GM06990 (cell line): Measurements from ENCODE around the gene ZIC4.

Experiments used
- DNase-seq: peaks from one replicate; pipeline ENCODE4 v3.0.0-alpha.2; 2011; ENCODE audit not compliant: insufficient read length; ENCODE audit errors: extremely low read depth
- H3K27me3 ChIP-seq: replicated peaks from 2 replicates; pipeline ENCODE4 v1.6.0; 2011; ENCODE audit warnings: low read length; ENCODE audit not compliant: control insufficient read depth, insufficient read depth
- H3K36me3 ChIP-seq: 2 replicates; pipeline ENCODE4 v1.5.1; 2011; ENCODE audit warnings: low read length; ENCODE audit not compliant: control insufficient read depth, insufficient read depth
- H3K4me3 ChIP-seq: replicated peaks from 2 replicates; pipeline ENCODE4 v1.5.1; 2011; ENCODE audit warnings: low read depth, mild to moderate bottlenecking, control low read depth, low read length
- TF ChIP-seq, protein P1 (sequence below): IDR thresholded peaks from 2 replicates; pipeline ENCODE4 v1.5.1; 2011; ENCODE audit warnings: low read length, control low read depth, mild to moderate bottlenecking, inconsistent platforms; ENCODE audit not compliant: insufficient read depth, poor library complexity, severe bottlenecking

Gene ZIC4

DNA sequence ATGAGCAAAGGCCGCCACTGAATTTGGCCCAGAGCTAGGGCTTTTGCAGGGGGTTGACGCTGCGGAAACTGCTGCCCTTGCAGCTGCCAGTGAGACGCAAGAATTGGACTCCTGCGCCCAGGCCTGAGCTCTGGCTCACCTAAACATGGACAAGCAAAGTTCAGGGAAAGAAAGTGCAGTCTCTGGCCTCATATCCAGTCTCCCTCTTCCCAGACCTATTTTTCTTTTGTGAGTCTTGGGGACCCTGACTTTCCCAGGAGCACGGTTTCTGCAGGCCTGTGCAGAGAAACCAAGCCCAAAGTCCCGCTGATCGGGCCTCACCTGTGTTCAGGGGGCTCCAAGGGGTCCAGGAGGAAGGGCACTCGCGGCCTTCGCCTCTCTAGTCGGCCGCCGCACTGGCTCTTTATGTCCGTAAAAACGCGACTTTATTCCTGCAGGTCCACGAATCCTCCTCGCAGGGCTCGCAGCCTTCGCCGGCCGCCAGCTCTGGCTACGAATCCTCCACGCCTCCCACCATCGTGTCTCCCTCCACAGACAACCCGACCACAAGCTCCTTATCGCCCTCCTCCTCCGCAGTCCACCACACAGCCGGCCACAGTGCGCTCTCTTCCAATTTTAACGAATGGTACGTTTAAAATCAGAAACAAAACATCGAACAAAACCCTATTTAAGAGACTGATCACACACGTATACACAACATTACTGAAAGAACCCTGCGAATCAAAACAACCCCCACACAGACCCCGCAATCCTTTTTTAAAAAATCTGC lies 6.8 kb upstream of the ZIC4 start:
- H3K27me3 ChIP-seq = no peaks in the 10 kb centered on the region; the same call in 1 of the 2 replicates
- TF ChIP-seq, protein P1, sequence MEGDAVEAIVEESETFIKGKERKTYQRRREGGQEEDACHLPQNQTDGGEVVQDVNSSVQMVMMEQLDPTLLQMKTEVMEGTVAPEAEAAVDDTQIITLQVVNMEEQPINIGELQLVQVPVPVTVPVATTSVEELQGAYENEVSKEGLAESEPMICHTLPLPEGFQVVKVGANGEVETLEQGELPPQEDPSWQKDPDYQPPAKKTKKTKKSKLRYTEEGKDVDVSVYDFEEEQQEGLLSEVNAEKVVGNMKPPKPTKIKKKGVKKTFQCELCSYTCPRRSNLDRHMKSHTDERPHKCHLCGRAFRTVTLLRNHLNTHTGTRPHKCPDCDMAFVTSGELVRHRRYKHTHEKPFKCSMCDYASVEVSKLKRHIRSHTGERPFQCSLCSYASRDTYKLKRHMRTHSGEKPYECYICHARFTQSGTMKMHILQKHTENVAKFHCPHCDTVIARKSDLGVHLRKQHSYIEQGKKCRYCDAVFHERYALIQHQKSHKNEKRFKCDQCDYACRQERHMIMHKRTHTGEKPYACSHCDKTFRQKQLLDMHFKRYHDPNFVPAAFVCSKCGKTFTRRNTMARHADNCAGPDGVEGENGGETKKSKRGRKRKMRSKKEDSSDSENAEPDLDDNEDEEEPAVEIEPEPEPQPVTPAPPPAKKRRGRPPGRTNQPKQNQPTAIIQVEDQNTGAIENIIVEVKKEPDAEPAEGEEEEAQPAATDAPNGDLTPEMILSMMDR = no peak
- DNase-seq = no peak
- no peaks in the 10 kb centered on the region for H3K36me3 ChIP-seq
- H3K4me3 ChIP-seq = no peak overlapping the region

DNA sequence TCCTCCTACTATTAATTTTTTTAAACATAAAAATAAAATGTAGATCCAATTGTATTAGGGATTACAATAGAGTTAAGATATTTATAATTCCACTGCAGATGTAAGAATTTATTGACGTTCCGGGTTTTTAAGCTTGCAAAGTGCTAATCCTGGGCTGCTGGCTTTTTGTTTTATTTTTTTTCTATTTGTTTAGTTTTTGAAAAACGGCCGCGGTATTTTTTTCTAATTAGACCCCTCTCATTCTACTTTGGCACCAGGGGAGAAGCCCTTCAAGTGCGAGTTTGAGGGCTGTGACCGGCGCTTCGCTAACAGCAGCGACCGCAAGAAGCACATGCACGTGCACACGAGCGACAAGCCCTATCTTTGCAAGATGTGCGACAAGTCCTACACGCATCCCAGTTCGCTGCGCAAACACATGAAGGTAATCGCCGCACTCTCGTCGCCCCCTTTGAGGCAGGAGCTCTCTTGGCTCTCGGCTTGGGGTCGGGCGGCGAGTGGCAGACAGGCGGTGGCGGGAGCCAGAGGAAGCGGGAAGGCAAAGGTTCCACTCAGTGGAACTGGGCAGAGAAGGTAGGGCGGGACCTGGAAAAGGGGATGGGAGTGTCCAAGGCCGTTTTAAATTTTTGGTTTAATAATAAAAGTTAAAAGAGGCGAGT lies 6.0 kb upstream of the ZIC4 start:
- TF ChIP-seq, protein P1 = no peak
- no peak overlapping the region for H3K4me3 ChIP-seq
- no peaks in the 10 kb centered on the region; the same call in 1 of the 2 replicates for H3K27me3 ChIP-seq
- DNase-seq = no peak
- no peaks in the 10 kb centered on the region for H3K36me3 ChIP-seq

DNA sequence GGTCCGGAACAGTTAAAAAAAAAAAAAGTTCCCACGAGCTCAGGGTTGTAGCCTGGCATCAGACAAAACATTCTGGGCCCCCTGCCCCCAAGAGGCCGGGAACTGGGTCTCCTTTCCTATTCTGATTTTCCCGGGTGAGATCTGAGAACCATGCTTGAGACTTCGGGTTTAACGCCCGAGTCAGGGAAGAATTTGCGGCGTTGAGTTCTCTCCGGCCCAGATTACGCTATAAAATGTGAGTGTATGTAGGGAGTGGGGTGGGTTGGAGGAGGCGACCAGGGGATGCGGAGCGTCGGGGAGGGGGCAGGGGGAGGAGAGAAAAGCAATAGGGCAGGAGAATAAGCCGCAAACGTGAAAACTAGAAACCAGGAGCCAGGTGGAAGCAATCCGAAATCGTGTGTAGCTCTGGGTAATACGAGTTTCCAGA lies 5.5 kb upstream of the ZIC4 start:
- Histone ChIP-seq H3K27me3 (no peaks in the 10 kb centered on the region; the same call in 1 of the 2 replicates), H3K4me3 (no peak overlapping the region), H3K36me3 (no peaks in the 10 kb centered on the region)
- DNase-seq = no peak
- TF ChIP-seq, protein P1 = no peak

DNA sequence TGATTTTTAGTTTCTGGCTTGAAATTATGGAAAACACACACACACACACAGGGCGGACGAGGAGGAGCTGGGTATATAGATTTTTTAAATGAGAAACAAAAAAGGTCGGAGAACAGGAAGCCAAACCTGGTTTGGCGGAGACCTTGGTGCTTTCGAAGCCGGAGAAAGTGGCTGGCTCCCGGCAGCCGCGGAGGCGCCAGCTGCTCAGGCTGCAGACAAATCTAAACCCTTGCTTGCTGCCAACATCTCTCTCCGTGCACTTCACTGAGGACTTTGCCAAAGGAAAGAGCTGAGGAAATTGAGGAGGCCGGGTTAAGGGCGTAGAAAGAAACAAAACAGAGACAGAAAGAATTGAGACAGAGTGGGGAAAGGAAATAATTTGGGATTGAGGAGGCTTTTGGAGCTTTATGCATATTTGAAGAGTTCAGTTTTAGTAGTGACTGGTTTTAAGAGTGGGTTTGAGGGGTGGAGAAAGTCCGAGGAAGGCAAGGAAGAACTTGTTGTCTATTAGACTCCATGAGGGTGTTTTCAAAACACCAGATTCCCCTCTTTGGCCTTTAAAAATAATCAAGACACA lies 5.0 kb upstream of the ZIC4 start:
- Histone ChIP-seq H3K4me3 (no peak overlapping the region), H3K27me3 (no peaks in the 10 kb centered on the region; the same call in 1 of the 2 replicates), H3K36me3 (no peaks in the 10 kb centered on the region)
- no peak for DNase-seq
- TF ChIP-seq, protein P1 = no peak

DNA sequence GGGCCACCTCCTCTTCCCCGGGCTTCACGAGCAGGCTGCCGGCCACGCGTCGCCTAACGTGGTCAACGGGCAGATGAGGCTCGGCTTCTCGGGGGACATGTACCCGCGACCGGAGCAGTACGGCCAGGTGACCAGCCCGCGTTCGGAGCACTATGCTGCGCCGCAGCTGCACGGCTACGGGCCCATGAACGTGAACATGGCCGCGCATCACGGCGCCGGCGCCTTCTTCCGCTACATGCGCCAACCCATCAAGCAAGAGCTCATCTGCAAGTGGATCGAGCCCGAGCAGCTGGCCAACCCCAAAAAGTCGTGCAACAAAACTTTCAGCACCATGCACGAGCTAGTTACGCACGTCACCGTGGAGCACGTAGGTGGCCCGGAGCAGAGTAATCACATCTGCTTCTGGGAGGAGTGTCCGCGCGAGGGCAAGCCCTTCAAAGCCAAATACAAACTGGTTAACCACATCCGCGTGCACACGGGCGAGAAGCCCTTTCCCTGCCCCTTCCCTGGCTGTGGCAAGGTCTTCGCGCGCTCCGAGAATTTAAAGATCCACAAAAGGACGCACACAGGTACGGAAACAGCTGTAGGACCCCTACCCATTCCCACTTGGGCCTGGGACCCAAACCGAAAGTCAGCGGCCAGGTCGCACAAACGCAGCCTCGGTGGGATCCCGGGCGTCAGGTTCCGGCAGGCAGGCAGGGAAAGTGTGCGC lies 4.3 kb upstream of the ZIC4 start:
- DNase-seq = no peak
- TF ChIP-seq, protein P1 = no peak
- Histone ChIP-seq H3K36me3 (no peaks in the 10 kb centered on the region), H3K4me3 (no peak overlapping the region), H3K27me3 (no peaks in the 10 kb centered on the region; the same call in 1 of the 2 replicates)
